Suprapubic skin (tissue), 4 donors: ENCODE results near the gene CCBE1. TPM values are rescaled to one million over a fixed set of nuclear protein-coding genes. Genes with fewer than 3 reads are reported as not detected.

Source experiments
- DNase-seq, 2 donors: peaks; one replicate each; pipeline ENCODE4 v3.0.0-alpha.2; 2019; ENCODE audit warnings: low spot score in 2 of 2
- H3K27ac ChIP-seq: fragments of 200-600 bp; sonication (generic); one replicate; pipeline ENCODE4 v1.5.1; 2019
- H3K27me3 ChIP-seq: fragments of 200-600 bp; sonication (generic); one replicate; pipeline ENCODE4 v1.5.1; 2019
- H3K36me3 ChIP-seq: fragments of 200-600 bp; sonication (generic); one replicate; pipeline ENCODE4 v1.5.1; 2019
- H3K4me1 ChIP-seq: fragments of 200-600 bp; sonication (generic); one replicate; pipeline ENCODE4 v1.5.1; 2019
- H3K4me3 ChIP-seq: fragments of 200-600 bp; sonication (generic); one replicate; pipeline ENCODE4 v1.5.1; 2019; ENCODE audit warnings: mild to moderate bottlenecking
- H3K9me3 ChIP-seq: fragments of 200-600 bp; sonication (generic); one replicate; pipeline ENCODE4 v1.5.1; 2019
- EP300 ChIP-seq: sonication (generic); formaldehyde crosslinking; IDR thresholded peaks from one replicate; pipeline ENCODE4 v1.6.1; 2017; ENCODE audit warnings: antibody characterized with exemption
- POLR2A ChIP-seq, 2 donors: fragments of 450-650 bp; IDR thresholded peaks; one replicate each; pipeline ENCODE4 v1.6.1; 2017; ENCODE audit warnings: antibody characterized with exemption in 2 of 2, mild to moderate bottlenecking in 2 of 2, moderate library complexity in 2 of 2
- POLR2AphosphoS5 ChIP-seq, 3 donors: sonication (generic); formaldehyde crosslinking; IDR thresholded peaks; one replicate each; pipeline ENCODE4 v1.6.1; 2017; ENCODE audit warnings: antibody characterized with exemption in 3 of 3
- WGBS: methylation state at CpG from one replicate; pipeline ENCODE4 v1.1.5; 2018; 5-methylcytosine and 5-hydroxymethylcytosine counted together
- total RNA-seq, 4 donors: library from RNA; depleted of rRNA; stranded (reverse); fragments of >200 nt; gene quantifications; one replicate each; pipeline ENCODE4 v1.1.0, GENCODE V29; 2016
- TF ChIP-seq, protein P1 (sequence below), 2 donors: fragments of 200-600 bp in 1 of 2; fragments of 450-650 bp in 1 of 2; sonication (generic) in 1 of 2; IDR thresholded peaks; one replicate each; pipeline ENCODE4 v1.5.1; 2016 to 2019; ENCODE audit warnings: antibody characterized with exemption in 2 of 2, mild to moderate bottlenecking in 1 of 2, moderate library complexity in 1 of 2

Gene CCBE1
- total RNA-seq, 4 donors from 2014 or later, result 0.81 to 3.7 (median 1.7) TPM

DNA sequence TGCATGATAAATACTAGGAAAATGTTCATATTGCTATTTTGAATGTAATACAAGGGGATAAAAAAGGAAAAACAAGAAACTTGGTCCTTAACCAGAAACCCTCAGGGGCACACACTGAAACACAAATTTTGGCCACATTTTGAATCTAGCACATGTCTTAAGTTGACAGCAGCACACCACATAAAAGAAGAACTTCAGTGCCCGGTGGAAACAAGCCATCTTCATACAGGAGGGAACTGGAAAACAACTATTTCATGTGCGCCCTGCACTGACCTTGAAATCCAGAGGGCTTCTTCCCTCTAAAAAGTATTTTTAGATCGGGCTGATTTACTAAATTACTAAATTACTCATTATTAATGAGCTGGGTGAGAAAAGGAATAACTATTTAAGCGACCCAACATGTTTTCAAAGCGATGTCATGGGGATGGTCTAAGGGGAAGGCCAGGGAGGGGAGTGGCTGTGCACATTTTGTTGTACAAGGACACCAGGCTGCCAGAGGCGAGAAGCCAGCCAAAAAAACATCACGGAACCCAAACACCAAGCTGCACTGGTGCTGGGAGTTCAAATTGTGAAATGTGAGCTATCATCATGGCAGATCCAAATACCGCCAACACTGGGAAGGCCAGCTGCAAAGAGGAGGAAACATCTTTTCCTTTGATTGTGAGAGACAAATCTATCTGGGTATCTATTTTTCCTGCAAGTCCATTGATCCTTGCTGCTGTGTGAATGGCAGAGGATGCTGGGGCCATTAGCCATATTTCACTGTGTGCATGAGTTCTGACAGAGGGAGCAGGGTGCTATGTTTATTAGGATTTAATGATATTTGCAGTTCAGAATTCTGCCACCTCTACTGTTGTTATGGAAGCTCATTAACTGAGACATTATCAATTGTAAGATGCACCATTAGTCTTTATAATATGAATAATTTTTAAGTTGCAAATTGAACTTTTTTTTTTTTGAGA is 187.5 kb downstream of the CCBE1 start:
- no peaks in the 10 kb centered on the region for H3K27me3 ChIP-seq
- 34% methylated on average over 8 of the region's 8 CpGs for WGBS
- no peak overlapping the region for H3K4me3 ChIP-seq
- no peaks in the 10 kb centered on the region for H3K9me3 ChIP-seq
- DNase-seq, result peak in 1 of 2 donors; percentile 88
- H3K4me1 ChIP-seq, result peaks cover 48% of the 10 kb centered on the region
- no peaks in the 10 kb centered on the region for H3K36me3 ChIP-seq
- no peak overlapping the region for H3K27ac ChIP-seq
- TF ChIP-seq, protein P1, sequence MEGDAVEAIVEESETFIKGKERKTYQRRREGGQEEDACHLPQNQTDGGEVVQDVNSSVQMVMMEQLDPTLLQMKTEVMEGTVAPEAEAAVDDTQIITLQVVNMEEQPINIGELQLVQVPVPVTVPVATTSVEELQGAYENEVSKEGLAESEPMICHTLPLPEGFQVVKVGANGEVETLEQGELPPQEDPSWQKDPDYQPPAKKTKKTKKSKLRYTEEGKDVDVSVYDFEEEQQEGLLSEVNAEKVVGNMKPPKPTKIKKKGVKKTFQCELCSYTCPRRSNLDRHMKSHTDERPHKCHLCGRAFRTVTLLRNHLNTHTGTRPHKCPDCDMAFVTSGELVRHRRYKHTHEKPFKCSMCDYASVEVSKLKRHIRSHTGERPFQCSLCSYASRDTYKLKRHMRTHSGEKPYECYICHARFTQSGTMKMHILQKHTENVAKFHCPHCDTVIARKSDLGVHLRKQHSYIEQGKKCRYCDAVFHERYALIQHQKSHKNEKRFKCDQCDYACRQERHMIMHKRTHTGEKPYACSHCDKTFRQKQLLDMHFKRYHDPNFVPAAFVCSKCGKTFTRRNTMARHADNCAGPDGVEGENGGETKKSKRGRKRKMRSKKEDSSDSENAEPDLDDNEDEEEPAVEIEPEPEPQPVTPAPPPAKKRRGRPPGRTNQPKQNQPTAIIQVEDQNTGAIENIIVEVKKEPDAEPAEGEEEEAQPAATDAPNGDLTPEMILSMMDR (IDR thresholded peaks at IDR 0.05), result no peak
- peak in 1 of 3 donors; percentile 19 for TF ChIP-seq POLR2AphosphoS5 (IDR thresholded peaks at IDR 0.05)

DNA sequence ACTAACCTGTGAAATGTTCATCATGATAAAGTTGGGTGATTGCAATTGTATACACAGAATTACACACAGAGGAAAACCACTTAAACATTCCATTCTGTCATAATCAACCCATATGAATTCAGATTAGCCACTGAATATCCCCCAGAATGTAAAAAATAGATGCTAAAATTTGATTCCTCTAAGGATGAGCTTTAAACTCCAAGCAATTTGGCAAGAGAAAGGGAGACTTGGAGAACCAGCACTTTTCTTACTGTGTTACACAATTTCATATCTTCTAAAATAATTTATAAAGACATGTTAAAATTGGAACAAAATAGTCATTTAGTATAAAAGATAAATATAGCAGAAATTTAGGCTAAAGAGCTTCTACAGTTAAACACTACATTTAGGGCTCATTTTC is 191.9 kb downstream of the CCBE1 start:
- TF ChIP-seq POLR2AphosphoS5 (IDR thresholded peaks at IDR 0.05) (no peak), POLR2A (IDR thresholded peaks at IDR 0.05) (no peak), EP300 (no peak)
- TF ChIP-seq, protein P1 (IDR thresholded peaks at IDR 0.05), result no peak
- DNase-seq, result no peak
- Histone ChIP-seq H3K4me1 (peaks cover 41% of the 10 kb centered on the region), H3K27me3 (no peaks in the 10 kb centered on the region), H3K9me3 (no peaks in the 10 kb centered on the region), H3K36me3 (no peaks in the 10 kb centered on the region), H3K4me3 (no peak overlapping the region), H3K27ac (no peak overlapping the region)

GRCh38 chr18:59502274-59503175 is 194.7 kb downstream of the CCBE1 start:
- no peak overlapping the region for H3K4me3 ChIP-seq
- H3K36me3 ChIP-seq, result no peaks in the 10 kb centered on the region
- WGBS, result 18% methylated on average over 12 of the region's 12 CpGs
- H3K27me3 ChIP-seq, result no peaks in the 10 kb centered on the region
- DNase-seq, result no peak
- TF ChIP-seq, protein P1 (IDR thresholded peaks at IDR 0.05), result no peak
- TF ChIP-seq POLR2A (IDR thresholded peaks at IDR 0.05) (no peak), POLR2AphosphoS5 (IDR thresholded peaks at IDR 0.05) (no peak), EP300 (no peak)
- no peaks in the 10 kb centered on the region for H3K9me3 ChIP-seq
- peaks cover 21% of the 10 kb centered on the region for H3K4me1 ChIP-seq
- peak overlapping the region; percentile 55 for H3K27ac ChIP-seq

GRCh38 chr18:59501920-59502273 is 195.3 kb downstream of the CCBE1 start:
- H3K27ac ChIP-seq, result peak overlapping the region; percentile 55
- no peaks in the 10 kb centered on the region for H3K36me3 ChIP-seq
- H3K4me3 ChIP-seq, result no peak overlapping the region
- WGBS, result 39% methylated on average over 6 of the region's 6 CpGs
- no peak for TF ChIP-seq EP300
- TF ChIP-seq, protein P1 (IDR thresholded peaks at IDR 0.05), result no peak
- TF ChIP-seq POLR2AphosphoS5 (IDR thresholded peaks at IDR 0.05), result no peak
- TF ChIP-seq POLR2A (IDR thresholded peaks at IDR 0.05), result no peak
- H3K9me3 ChIP-seq, result no peaks in the 10 kb centered on the region
- peaks cover 19% of the 10 kb centered on the region for H3K4me1 ChIP-seq
- H3K27me3 ChIP-seq, result no peaks in the 10 kb centered on the region
- no peak for DNase-seq

- no peaks in the 10 kb centered on the region for H3K36me3 ChIP-seq
- no peak overlapping the region for H3K27ac ChIP-seq
- no peaks in the 10 kb centered on the region for H3K9me3 ChIP-seq
- H3K4me3 ChIP-seq, result no peak overlapping the region
- H3K27me3 ChIP-seq, result no peaks in the 10 kb centered on the region
- TF ChIP-seq EP300, result no peak
- TF ChIP-seq, protein P1 (IDR thresholded peaks at IDR 0.05), result no peak
- no peak for TF ChIP-seq POLR2AphosphoS5 (IDR thresholded peaks at IDR 0.05)
- TF ChIP-seq POLR2A (IDR thresholded peaks at IDR 0.05), result no peak
- no peak for DNase-seq
- H3K4me1 ChIP-seq, result peaks cover 19% of the 10 kb centered on the region
Observed at GRCh38 chr18:59500765-59501164, 196.5 kb downstream of the CCBE1 start.
